Activated CD4-positive, alpha-beta memory T cell treated with anti-CD3 and anti-CD28 coated beads for 36 hours (primary cell): ENCODE measurements around the gene AHNAK. TPM values are rescaled to one million over a fixed set of nuclear protein-coding genes. Genes with fewer than 3 reads are reported as not detected.
A peak's percentile ranks its signal among the peaks of the same experiment; 100 is the strongest.
"Not testable (repeated sequence)": the region's sequence is repeated elsewhere in the genome, so short reads cannot be mapped to it uniquely, and the experiment has no call there.

Experiments
- CTCF ChIA-PET: fragments of 350-600 bp; sonication (Branson Sonifier 250); formaldehyde crosslinking; loops from one replicate; lab custom pipeline; 2021; ENCODE audit warnings: antibody characterized with exemption, inconsistent platforms; lab: Charles Lee
- POLR2A ChIA-PET: fragments of 350-600 bp; sonication (Branson Sonifier 250); formaldehyde crosslinking; loops from one replicate; lab custom pipeline; 2021; ENCODE audit warnings: antibody characterized with exemption; lab: Charles Lee
- DNase-seq: peaks from one replicate; pipeline ENCODE4 v3.0.0-alpha.2; 2020
- H3K27ac Mint-ChIP-seq: one replicate; pipeline ENCODE4 v1.8.0; 2021; ENCODE audit warnings: mixed read lengths
- H3K27me3 Mint-ChIP-seq: one replicate; pipeline ENCODE4 v1.8.0; 2021; ENCODE audit warnings: mixed read lengths
- H3K36me3 Mint-ChIP-seq: one replicate; pipeline ENCODE4 v1.8.0; 2021; ENCODE audit warnings: mixed read lengths
- H3K4me1 Mint-ChIP-seq: one replicate; pipeline ENCODE4 v1.8.0; 2021; ENCODE audit warnings: low read depth, mixed read lengths
- H3K4me3 Mint-ChIP-seq: one replicate; pipeline ENCODE4 v1.8.0; 2021; ENCODE audit warnings: mild to moderate bottlenecking, mixed read lengths
- H3K9me3 Mint-ChIP-seq: one replicate; pipeline ENCODE4 v1.8.0; 2021; ENCODE audit warnings: mixed read lengths
- intact Hi-C: fragments of 100-400 bp; cut with micrococcal nuclease; formaldehyde crosslinking; loops from one replicate; pipeline ENCODE4 v1.15.1; 2023
- total RNA-seq, 2 experiments: library from RNA; stranded (reverse); gene quantifications; one replicate each; pipeline ENCODE4 v1.2.3, GENCODE V29; 2021

The AHNAK gene
- total RNA-seq, 2 experiments from 2014 or later, result 83.7 to 85.2 TPM

GRCh38 chr11:62452839-62453468, 93.7 kb downstream of the AHNAK start:
- ChIA-PET POLR2A (interaction anchor here (0.5 kb wide), 1 partner anchor 33 kb away, joined by 3 read pairs; no protein-coding TSS in a partner anchor), CTCF (interaction anchor here (1.4 to 1.8 kb wide), 2 partner anchors 28 to 90 kb away, joined by 4 to 5 read pairs; no protein-coding TSS in a partner anchor)
- H3K36me3 Mint-ChIP-seq, result no peaks in the 10 kb centered on the region
- DNase-seq, result no peak
- intact Hi-C loops, result no loop called here
- H3K27me3 Mint-ChIP-seq, result peaks cover 7% of the 10 kb centered on the region
- H3K27ac Mint-ChIP-seq, result no peak overlapping the region
- no peak overlapping the region for H3K4me3 Mint-ChIP-seq
- H3K9me3 Mint-ChIP-seq, result no peaks in the 10 kb centered on the region
- no peaks in the 10 kb centered on the region for H3K4me1 Mint-ChIP-seq

DNA sequence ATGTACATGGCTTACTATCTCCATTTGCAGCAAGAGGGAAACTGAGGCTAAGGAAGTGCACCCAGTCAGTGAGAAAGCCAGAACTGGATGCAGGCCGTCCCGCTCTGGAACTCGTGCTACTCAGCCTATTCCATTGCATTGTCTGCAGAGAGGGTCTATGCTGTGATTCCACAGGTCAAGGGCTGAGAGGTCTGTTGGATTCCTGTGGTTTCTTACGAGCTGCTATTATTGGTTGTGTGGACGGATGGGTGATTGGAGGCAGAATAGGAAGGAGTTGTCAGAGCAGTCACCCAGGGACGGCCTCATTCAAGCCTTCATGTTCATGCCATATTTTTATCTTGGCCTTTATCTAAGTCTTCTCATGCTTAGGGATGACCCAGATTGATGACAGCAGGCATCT, 94.3 kb downstream of the AHNAK start:
- no peak for DNase-seq
- Mint-ChIP-seq H3K4me1 (no peaks in the 10 kb centered on the region), H3K4me3 (no peak overlapping the region), H3K27me3 (peaks cover 12% of the 10 kb centered on the region), H3K27ac (no peak overlapping the region), H3K9me3 (no peaks in the 10 kb centered on the region), H3K36me3 (no peaks in the 10 kb centered on the region)
- POLR2A ChIA-PET, result no interaction called here
- CTCF ChIA-PET, result interaction anchor here (1.4 to 1.8 kb wide), 2 partner anchors 27 to 91 kb away, joined by 4 to 5 read pairs; no protein-coding TSS in a partner anchor
- intact Hi-C loops, result no loop called here

DNA sequence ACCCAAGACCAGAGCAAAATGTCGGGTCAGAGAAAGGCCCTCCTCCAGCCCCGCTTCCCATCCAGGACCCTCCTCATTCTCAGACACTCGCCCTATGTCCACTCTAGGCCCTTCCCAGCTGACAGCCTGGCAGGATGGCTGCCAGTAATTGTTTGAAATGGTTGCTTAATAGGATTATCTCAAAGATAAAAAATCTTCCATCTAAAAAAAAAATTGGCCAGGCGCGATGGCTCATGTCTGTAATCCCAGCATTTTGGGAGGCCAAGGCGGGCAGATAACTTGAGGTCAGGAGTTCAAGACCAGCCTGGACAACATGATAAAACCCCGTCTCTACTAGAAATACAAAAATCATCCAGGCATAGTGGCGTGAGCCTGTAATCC, 95.4 kb downstream of the AHNAK start:
- intact Hi-C loops, result no loop called here
- Mint-ChIP-seq H3K27me3 (peaks cover 12% of the 10 kb centered on the region), H3K4me1 (no peaks in the 10 kb centered on the region), H3K9me3 (no peaks in the 10 kb centered on the region), H3K36me3 (no peaks in the 10 kb centered on the region), H3K4me3 (no peak overlapping the region), H3K27ac (no peak overlapping the region)
- ChIA-PET POLR2A (no interaction called here), CTCF (interaction anchor here (0.8 kb wide), 1 partner anchor 141 kb away, joined by 3 read pairs; no protein-coding TSS in a partner anchor)
- DNase-seq, result no peak

GRCh38 chr11:62450543-62451240, 95.9 kb downstream of the AHNAK start:
- Mint-ChIP-seq H3K4me1 (no peaks in the 10 kb centered on the region), H3K4me3 (no peak overlapping the region), H3K9me3 (no peaks in the 10 kb centered on the region), H3K27ac (no peak overlapping the region), H3K36me3 (no peaks in the 10 kb centered on the region), H3K27me3 (peaks cover 13% of the 10 kb centered on the region)
- no peak for DNase-seq
- POLR2A ChIA-PET, result no interaction called here
- CTCF ChIA-PET, result interaction anchor here (0.6 to 0.8 kb wide), 3 partner anchors 18 to 279 kb away, joined by 3 to 4 read pairs (median 3); no protein-coding TSS in a partner anchor
- intact Hi-C loops, result no loop called here

DNA sequence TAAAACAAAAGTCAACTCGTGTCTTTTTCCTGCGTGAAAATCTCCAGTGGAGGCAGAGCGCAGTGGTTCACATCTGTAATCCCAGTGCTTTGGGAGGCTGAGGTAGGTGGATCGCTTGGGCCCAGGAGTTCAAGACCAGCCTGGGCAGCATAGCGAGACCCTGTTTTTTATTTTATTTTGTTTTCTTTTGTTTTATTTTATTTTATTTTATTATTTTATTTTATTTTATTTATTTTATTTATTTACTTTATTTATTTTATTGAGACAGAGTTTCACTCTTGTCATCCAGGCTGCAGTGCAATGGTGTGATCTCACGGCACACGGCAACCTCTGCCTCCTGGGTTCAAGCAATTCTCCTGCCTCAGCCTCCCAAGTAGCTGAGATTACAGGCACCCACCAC, 96.7 kb downstream of the AHNAK start:
- H3K4me3 Mint-ChIP-seq, H3K9me3 Mint-ChIP-seq, intact Hi-C loops, POLR2A ChIA-PET, H3K27ac Mint-ChIP-seq, H3K4me1 Mint-ChIP-seq, DNase-seq, H3K36me3 Mint-ChIP-seq: not testable (repeated sequence)
- peaks cover 13% of the 10 kb centered on the region for H3K27me3 Mint-ChIP-seq
- CTCF ChIA-PET, result interaction anchor here (0.6 kb wide), 1 partner anchor 18 kb away, joined by 4 read pairs; no protein-coding TSS in a partner anchor

GRCh38 chr11:62449451-62449851, 97.2 kb downstream of the AHNAK start:
- intact Hi-C loops, result no loop called here
- no peak overlapping the region for H3K27ac Mint-ChIP-seq
- H3K4me3 Mint-ChIP-seq, result no peak overlapping the region
- H3K4me1 Mint-ChIP-seq, result peaks cover 5% of the 10 kb centered on the region
- ChIA-PET POLR2A (no interaction called here), CTCF (interaction anchor here (0.6 kb wide), 1 partner anchor 23 kb away, joined by 4 read pairs; no protein-coding TSS in a partner anchor)
- H3K9me3 Mint-ChIP-seq, result no peaks in the 10 kb centered on the region
- no peaks in the 10 kb centered on the region for H3K36me3 Mint-ChIP-seq
- no peak for DNase-seq
- H3K27me3 Mint-ChIP-seq, result peaks cover 13% of the 10 kb centered on the region

- Mint-ChIP-seq H3K27me3 (peaks cover 13% of the 10 kb centered on the region), H3K9me3 (no peaks in the 10 kb centered on the region), H3K4me3 (no peak overlapping the region), H3K36me3 (no peaks in the 10 kb centered on the region), H3K4me1 (peaks cover 6% of the 10 kb centered on the region), H3K27ac (no peak overlapping the region)
- DNase-seq, result no peak
- ChIA-PET POLR2A (no interaction called here), CTCF (no interaction called here)
- intact Hi-C loops, result no loop called here
Observed at GRCh38 chr11:62446091-62446490, 100.5 kb downstream of the AHNAK start.

GRCh38 chr11:62445314-62445740, 101.3 kb downstream of the AHNAK start:
- H3K9me3 Mint-ChIP-seq, result no peaks in the 10 kb centered on the region
- H3K4me3 Mint-ChIP-seq, result no peak overlapping the region
- H3K27ac Mint-ChIP-seq, result no peak overlapping the region
- intact Hi-C loops, result no loop called here
- peaks cover 6% of the 10 kb centered on the region for H3K4me1 Mint-ChIP-seq
- DNase-seq, result no peak
- H3K36me3 Mint-ChIP-seq, result no peaks in the 10 kb centered on the region
- CTCF ChIA-PET, result interaction anchor here (1.9 kb wide), 2 partner anchors 21 to 98 kb away, joined by 9 to 12 read pairs; no protein-coding TSS in a partner anchor
- peaks cover 13% of the 10 kb centered on the region for H3K27me3 Mint-ChIP-seq
- POLR2A ChIA-PET, result interaction anchor here (0.6 kb wide), 1 partner anchor 100 kb away, joined by 3 read pairs; no protein-coding TSS in a partner anchor

- ChIA-PET CTCF (interaction anchor here (0.8 to 1.9 kb wide), 4 partner anchors 20 to 98 kb away, joined by 3 to 12 read pairs (median 6); no protein-coding TSS in a partner anchor), POLR2A (interaction anchor here (0.6 kb wide), 1 partner anchor 100 kb away, joined by 3 read pairs; no protein-coding TSS in a partner anchor)
- peaks cover 13% of the 10 kb centered on the region for H3K27me3 Mint-ChIP-seq
- no peaks in the 10 kb centered on the region for H3K36me3 Mint-ChIP-seq
- H3K4me3 Mint-ChIP-seq, result peak overlapping the region; percentile 68
- intact Hi-C loops, result no loop called here
- no peak overlapping the region for H3K27ac Mint-ChIP-seq
- no peaks in the 10 kb centered on the region for H3K9me3 Mint-ChIP-seq
- no peak for DNase-seq
- peaks cover 8% of the 10 kb centered on the region for H3K4me1 Mint-ChIP-seq
Observed at GRCh38 chr11:62444835-62445234, 101.8 kb downstream of the AHNAK start.

- peaks cover 11% of the 10 kb centered on the region for H3K27me3 Mint-ChIP-seq
- intact Hi-C loops, result no loop called here
- ChIA-PET CTCF (interaction anchor here (0.7 to 1.9 kb wide), 5 partner anchors 20 to 273 kb away, joined by 3 to 12 read pairs (median 3); no protein-coding TSS in a partner anchor), POLR2A (interaction anchor here (0.6 kb wide), 1 partner anchor 101 kb away, joined by 3 read pairs; no protein-coding TSS in a partner anchor)
- peak; percentile 61 for DNase-seq
- no peaks in the 10 kb centered on the region for H3K9me3 Mint-ChIP-seq
- peak overlapping the region; percentile 68 for H3K4me3 Mint-ChIP-seq
- no peak overlapping the region for H3K27ac Mint-ChIP-seq
- H3K4me1 Mint-ChIP-seq, result peaks cover 9% of the 10 kb centered on the region
- no peaks in the 10 kb centered on the region for H3K36me3 Mint-ChIP-seq
Observed at GRCh38 chr11:62444236-62444833, 102.3 kb downstream of the AHNAK start.

- peak overlapping the region; percentile 68 for H3K4me3 Mint-ChIP-seq
- POLR2A ChIA-PET, result no interaction called here
- no peak for DNase-seq
- no peaks in the 10 kb centered on the region for H3K9me3 Mint-ChIP-seq
- no peak overlapping the region for H3K27ac Mint-ChIP-seq
- H3K36me3 Mint-ChIP-seq, result no peaks in the 10 kb centered on the region
- intact Hi-C loops, result no loop called here
- H3K27me3 Mint-ChIP-seq, result peaks cover 11% of the 10 kb centered on the region
- peaks cover 9% of the 10 kb centered on the region for H3K4me1 Mint-ChIP-seq
- CTCF ChIA-PET, result interaction anchor here (0.7 to 1.9 kb wide), 5 partner anchors 19 to 272 kb away, joined by 3 to 12 read pairs (median 3); no protein-coding TSS in a partner anchor
Observed at GRCh38 chr11:62443390-62444235, 103.0 kb downstream of the AHNAK start.
